NCI-H345 treated with DMSO at 0.1 percent for 48 hours (cell line): ENCODE measurements around the gene CNFN.

ENCODE experiments used
- DNase-seq: peaks from one replicate; lab custom pipeline; 2025; ENCODE audit not compliant: unreplicated experiment; lab: John Stamatoyannopoulos, UW

Gene CNFN

GRCh38 chr19:42375415-42376176, 14.5 kb downstream of the CNFN start:
- DNase-seq = no peak

- no peak for DNase-seq
Observed at GRCh38 chr19:42374826-42375376, 15.2 kb downstream of the CNFN start.

- no peak for DNase-seq
Observed at GRCh38 chr19:42370626-42371175, 19.4 kb downstream of the CNFN start.

GRCh38 chr19:42370068-42370520, 20.0 kb downstream of the CNFN start:
- DNase-seq = no peak

GRCh38 chr19:42369433-42370067, 20.5 kb downstream of the CNFN start:
- no peak for DNase-seq

- DNase-seq = no peak
Observed at GRCh38 chr19:42368765-42369164, 21.3 kb downstream of the CNFN start.

- no peak for DNase-seq
Observed at GRCh38 chr19:42368360-42368759, 21.7 kb downstream of the CNFN start.

GRCh38 chr19:42367929-42368328, 22.2 kb downstream of the CNFN start:
- no peak for DNase-seq

- no peak for DNase-seq
Observed at GRCh38 chr19:42366673-42367072, 23.4 kb downstream of the CNFN start.

- DNase-seq = no peak
Observed at GRCh38 chr19:42363614-42364346, 26.3 kb downstream of the CNFN start.

- DNase-seq = no peak
Observed at GRCh38 chr19:42362891-42363440, 27.1 kb downstream of the CNFN start.

GRCh38 chr19:42362342-42362741, 27.8 kb downstream of the CNFN start:
- DNase-seq = no peak

GRCh38 chr19:42361545-42361910, 28.6 kb downstream of the CNFN start:
- DNase-seq = no peak

GRCh38 chr19:42360787-42361544, 29.1 kb downstream of the CNFN start:
- DNase-seq = no peak

- no peak for DNase-seq
Observed at GRCh38 chr19:42357290-42357689, 32.8 kb downstream of the CNFN start.

GRCh38 chr19:42356686-42357085, 33.4 kb downstream of the CNFN start:
- no peak for DNase-seq

GRCh38 chr19:42355896-42356295, 34.2 kb downstream of the CNFN start:
- no peak for DNase-seq

GRCh38 chr19:42353341-42354015, 36.6 kb downstream of the CNFN start:
- DNase-seq = no peak

GRCh38 chr19:42352301-42353259, 37.5 kb downstream of the CNFN start:
- DNase-seq = no peak
